Tibial artery (tissue), 4 donors: Measurements from ENCODE around the gene TMIE.

ENCODE experiments used
- DNase-seq, 2 donors: peaks; one replicate each; pipeline ENCODE4 v3.0.0-alpha.2; 2019
- H3K27ac ChIP-seq, 2 donors: fragments of 200-600 bp; sonication (generic) in 1 of 2; 1 replicate in 1 of 2; 2 replicates in 1 of 2; pipeline ENCODE4 v1.5.1; 2018 to 2019; ENCODE audit warnings: mild to moderate bottlenecking in 1 of 2
- H3K27me3 ChIP-seq, 2 donors: fragments of 200-600 bp; sonication (generic) in 1 of 2; one replicate each; pipeline versions ENCODE4 v1.5.1 to v1.6.0; 2016 to 2019
- H3K36me3 ChIP-seq, 3 donors: fragments of 200-600 bp; sonication (generic) in 2 of 3; one replicate each; pipeline ENCODE4 v1.5.1; 2016 to 2019; ENCODE audit warnings: mild to moderate bottlenecking in 2 of 3
- H3K4me1 ChIP-seq, 4 donors: fragments of 200-600 bp; sonication (generic) in 2 of 4; 1 replicate in 3 of 4; 2 replicates in 1 of 4; pipeline ENCODE4 v1.5.1; 2016 to 2019
- H3K4me3 ChIP-seq, 2 donors: fragments of 200-600 bp; sonication (generic) in 1 of 2; 1 replicate in 1 of 2; 2 replicates in 1 of 2; pipeline ENCODE4 v1.5.1; 2018 to 2019; ENCODE audit warnings: mild to moderate bottlenecking in 2 of 2
- H3K9me3 ChIP-seq, 3 donors: fragments of 200-600 bp; sonication (generic) in 1 of 3; one replicate each; pipeline ENCODE4 v1.5.1; 2016 to 2019
- intact Hi-C: fragments of 100-400 bp; cut with DNase I; formaldehyde crosslinking; loops from one replicate; pipeline ENCODE4 v1.15.0; 2023; ENCODE audit warnings: low total_unique reads
- TF ChIP-seq, protein P1 (sequence below), 2 experiments: fragments of 200-600 bp in 1 of 2; fragments of 450-650 bp in 1 of 2; IDR thresholded peaks; one replicate each; pipeline ENCODE4 v1.5.1; 2017 to 2019; ENCODE audit warnings: antibody characterized with exemption in 2 of 2, mild to moderate bottlenecking in 1 of 2, moderate library complexity in 1 of 2

TMIE gene

DNA sequence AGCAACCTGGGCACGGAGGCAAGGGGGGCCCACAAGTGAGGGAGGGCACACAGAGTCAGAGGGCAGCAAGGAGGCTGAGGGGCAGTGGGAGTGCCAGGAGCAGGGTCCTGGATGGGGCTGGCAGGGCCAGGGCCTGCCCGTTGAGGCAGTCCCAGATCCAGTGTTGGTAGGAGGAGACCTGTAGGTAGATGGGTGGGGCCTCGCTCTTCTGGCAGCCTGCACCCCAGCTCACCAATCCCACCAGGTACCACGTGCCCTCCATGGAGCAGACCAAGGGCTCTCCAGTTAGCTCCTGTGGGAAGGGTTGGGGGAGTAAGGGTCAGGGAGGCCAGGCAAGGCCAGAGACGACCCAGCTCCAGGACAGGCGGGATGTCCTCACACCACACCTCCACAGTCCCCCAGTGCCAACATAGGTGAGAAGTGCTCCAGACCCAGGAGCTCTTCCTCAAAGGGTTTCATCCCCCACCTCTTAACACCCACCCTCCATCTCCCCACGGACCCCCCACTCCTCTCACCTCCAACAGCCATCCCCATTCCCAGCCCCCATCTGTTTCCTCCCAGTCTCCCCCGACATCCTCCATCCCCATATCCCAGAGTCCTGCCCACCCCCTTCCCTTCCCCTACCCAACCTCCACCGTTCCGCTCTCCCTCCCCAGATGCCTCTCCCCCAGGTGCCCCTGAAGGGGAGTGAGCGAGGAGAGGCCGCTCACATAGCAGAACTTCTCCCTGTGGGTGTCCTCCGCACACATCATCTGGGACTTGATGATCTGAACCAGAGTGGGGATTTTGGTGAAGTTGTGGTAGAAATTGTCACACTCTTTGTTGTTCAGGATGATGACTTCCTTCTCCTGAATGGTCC is 11.2 kb downstream of the TMIE start:
- peak in 1 of 2 donors; percentile 42 for DNase-seq
- H3K4me1 ChIP-seq = no peaks in the 10 kb centered on the region
- H3K27ac ChIP-seq = no peak overlapping the region
- TF ChIP-seq, protein P1, sequence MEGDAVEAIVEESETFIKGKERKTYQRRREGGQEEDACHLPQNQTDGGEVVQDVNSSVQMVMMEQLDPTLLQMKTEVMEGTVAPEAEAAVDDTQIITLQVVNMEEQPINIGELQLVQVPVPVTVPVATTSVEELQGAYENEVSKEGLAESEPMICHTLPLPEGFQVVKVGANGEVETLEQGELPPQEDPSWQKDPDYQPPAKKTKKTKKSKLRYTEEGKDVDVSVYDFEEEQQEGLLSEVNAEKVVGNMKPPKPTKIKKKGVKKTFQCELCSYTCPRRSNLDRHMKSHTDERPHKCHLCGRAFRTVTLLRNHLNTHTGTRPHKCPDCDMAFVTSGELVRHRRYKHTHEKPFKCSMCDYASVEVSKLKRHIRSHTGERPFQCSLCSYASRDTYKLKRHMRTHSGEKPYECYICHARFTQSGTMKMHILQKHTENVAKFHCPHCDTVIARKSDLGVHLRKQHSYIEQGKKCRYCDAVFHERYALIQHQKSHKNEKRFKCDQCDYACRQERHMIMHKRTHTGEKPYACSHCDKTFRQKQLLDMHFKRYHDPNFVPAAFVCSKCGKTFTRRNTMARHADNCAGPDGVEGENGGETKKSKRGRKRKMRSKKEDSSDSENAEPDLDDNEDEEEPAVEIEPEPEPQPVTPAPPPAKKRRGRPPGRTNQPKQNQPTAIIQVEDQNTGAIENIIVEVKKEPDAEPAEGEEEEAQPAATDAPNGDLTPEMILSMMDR (IDR thresholded peaks at IDR 0.05) = no peak
- peaks cover 0 to 8% of the 10 kb centered on the region in 2 donors for H3K27me3 ChIP-seq
- no peak overlapping the region for H3K4me3 ChIP-seq
- H3K9me3 ChIP-seq = no peaks in the 10 kb centered on the region
- H3K36me3 ChIP-seq = no peaks in the 10 kb centered on the region
- intact Hi-C loops = loop anchor here (10.0 kb wide), 1 partner anchor 122 kb away; no protein-coding TSS in a partner anchor

DNA sequence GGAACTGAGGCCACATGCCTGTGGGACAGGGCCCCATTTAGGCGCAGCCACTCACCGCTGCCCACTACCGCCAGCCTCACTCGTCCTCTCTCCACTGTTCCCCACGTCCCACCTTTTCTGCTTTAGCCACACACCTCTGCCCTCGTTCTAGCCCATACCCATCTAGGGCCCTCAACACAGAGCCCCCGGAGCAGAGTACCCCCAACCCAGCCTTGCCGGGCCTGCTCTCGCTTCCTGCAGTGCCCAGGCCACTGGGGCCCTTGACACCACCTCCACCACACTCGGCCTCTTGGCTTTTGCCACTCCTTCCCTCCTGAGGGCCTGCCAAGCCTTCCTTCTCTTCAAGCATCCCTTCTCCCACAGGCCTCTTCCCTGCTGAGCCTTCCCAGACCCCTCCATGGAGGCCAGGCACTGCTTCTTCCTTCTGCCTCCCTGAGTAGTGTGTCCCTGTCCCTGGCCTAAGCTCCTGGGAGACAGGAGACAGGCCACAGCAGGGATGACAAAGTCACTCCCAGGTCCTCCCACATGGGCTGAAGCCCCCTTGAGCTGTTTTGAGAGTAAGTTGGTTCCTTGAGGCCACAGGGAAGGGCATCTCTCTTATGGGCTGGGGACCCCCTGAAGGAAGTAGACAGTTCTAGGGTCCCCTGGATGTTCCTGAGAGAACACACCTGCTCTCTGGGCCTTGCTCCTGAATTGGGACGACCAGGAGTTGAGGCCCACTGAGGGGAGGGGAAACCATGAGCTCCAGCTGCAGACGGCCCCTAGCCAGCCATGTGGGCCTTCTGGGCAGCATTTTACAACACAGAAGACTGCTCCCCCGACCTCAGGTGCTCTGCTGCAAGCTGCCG is 12.1 kb downstream of the TMIE start:
- TF ChIP-seq, protein P1 (IDR thresholded peaks at IDR 0.05) = no peak
- no peak overlapping the region for H3K27ac ChIP-seq
- H3K4me3 ChIP-seq = no peak overlapping the region
- peaks cover 0 to 6% (median 0%) of the 10 kb centered on the region in 4 donors for H3K4me1 ChIP-seq
- H3K9me3 ChIP-seq = no peaks in the 10 kb centered on the region
- H3K36me3 ChIP-seq = no peaks in the 10 kb centered on the region
- intact Hi-C loops = loop anchor here (10.0 kb wide), 1 partner anchor 122 kb away; no protein-coding TSS in a partner anchor
- DNase-seq = peak in 1 of 2 donors; percentile 44
- H3K27me3 ChIP-seq = peaks cover 0 to 16% of the 10 kb centered on the region in 2 donors

DNA sequence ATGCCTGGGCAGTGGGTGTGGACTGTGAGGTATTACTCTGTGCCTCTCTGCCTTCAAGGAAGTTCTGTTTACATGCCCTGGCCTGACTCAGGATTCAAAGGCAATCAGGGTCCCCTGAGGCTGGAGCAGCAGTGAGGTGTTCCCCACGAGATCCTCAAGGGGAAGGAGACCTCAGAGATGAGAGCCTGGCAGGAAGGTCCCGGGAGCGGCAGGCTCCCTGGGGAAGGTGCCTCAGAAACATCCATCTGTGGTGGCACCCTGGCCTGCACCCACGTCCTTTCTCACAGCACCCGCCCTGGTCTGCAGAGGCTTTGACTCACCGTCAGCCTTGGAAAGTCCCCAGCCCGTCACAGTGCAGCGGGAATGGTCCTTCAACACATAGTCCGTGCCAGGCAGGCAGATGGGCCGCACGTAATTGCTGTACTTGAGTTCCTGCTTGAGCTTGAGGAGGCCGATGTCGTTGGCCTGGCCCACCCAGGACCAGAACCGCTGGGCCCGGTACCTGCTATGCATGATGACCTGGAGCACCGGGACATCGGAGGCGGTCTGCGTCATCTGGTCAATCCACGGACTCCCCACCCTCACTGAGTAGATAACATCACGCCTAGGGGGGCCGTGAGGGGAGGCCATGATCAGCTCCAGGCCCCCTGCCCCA is 12.8 kb downstream of the TMIE start:
- Histone ChIP-seq H3K9me3 (no peaks in the 10 kb centered on the region), H3K27ac (no peak overlapping the region), H3K4me1 (peaks cover 0 to 6% (median 0%) of the 10 kb centered on the region in 4 donors), H3K27me3 (peaks cover 0 to 21% of the 10 kb centered on the region in 2 donors), H3K36me3 (no peaks in the 10 kb centered on the region), H3K4me3 (no peak overlapping the region)
- intact Hi-C loops = loop anchor here (10.0 kb wide), 1 partner anchor 121 kb away; no protein-coding TSS in a partner anchor
- TF ChIP-seq, protein P1 (IDR thresholded peaks at IDR 0.05) = no peak
- peak; percentile 18 to 60 for DNase-seq

DNA sequence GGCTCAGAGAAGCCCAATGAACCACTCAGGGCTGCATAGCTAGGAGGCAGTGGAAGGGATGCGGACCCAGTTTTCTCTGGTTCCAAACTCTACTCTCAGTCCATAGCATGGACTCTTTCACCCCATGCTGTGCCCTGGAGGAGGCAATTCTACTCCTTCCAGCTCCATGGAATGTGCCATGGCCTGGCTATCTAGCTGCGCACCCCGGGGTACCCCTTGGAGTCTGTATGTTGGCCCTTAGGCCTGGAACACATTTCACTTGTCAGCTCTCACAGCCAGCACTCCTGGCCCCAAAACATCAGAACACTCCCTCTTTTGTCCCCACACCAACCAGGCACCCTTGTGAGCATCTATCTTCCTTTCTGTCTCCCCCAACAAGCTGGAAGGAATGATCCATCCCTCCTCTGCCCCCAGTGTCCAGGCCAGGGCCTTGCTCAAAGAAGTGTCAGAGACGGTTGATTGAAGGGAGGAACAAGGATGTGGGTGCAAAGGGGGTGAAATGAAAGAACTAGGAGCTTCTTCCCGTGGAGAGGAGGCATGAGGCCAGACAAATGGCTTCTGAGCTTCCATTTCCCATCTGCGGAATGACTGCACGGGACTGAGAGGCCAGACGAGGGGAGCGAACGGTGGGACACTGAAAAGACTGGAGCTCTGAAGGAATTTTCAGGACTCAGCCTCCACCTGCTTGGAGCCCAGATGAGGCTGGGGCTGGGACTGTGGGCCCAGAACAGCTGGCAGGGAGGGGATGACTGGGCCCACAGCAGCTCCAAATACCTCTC is 13.7 kb downstream of the TMIE start:
- H3K4me1 ChIP-seq = peaks cover 0 to 6% (median 0%) of the 10 kb centered on the region in 4 donors
- H3K9me3 ChIP-seq = no peaks in the 10 kb centered on the region
- no peak overlapping the region for H3K4me3 ChIP-seq
- TF ChIP-seq, protein P1 (IDR thresholded peaks at IDR 0.05) = no peak
- no peaks in the 10 kb centered on the region for H3K36me3 ChIP-seq
- peaks cover 0 to 21% of the 10 kb centered on the region in 2 donors for H3K27me3 ChIP-seq
- intact Hi-C loops = loop anchor here (10.0 kb wide), 1 partner anchor 120 kb away; no protein-coding TSS in a partner anchor
- H3K27ac ChIP-seq = no peak overlapping the region
- no peak for DNase-seq
